A549 (cell line): ENCODE data around the gene C1GALT1.

Experiments
- CTCF ChIP-seq: fragments of >200 bp; sonication (Bioruptor Twin); formaldehyde crosslinking; IDR thresholded peaks from 3 replicates; pipeline ENCODE4 v1.5.1; 2016
- HMGXB4 ChIP-seq: fragments of 250-450 bp; sonication (Bioruptor Pico); IDR thresholded peaks from 2 replicates; pipeline ENCODE4 v1.5.0; 2021; ENCODE audit warnings: mild to moderate bottlenecking, moderate library complexity, borderline replicate concordance
- MYC ChIP-seq: IDR thresholded peaks from 2 replicates; pipeline ENCODE4 v1.6.1; 2012; ENCODE audit warnings: mild to moderate bottlenecking, inconsistent platforms, low read length, improper control_type of control experiment, borderline replicate concordance
- POLR2A ChIP-seq: IDR thresholded peaks from 2 replicates; pipeline ENCODE4 v1.6.1; 2012; ENCODE audit warnings: mild to moderate bottlenecking, low read length
- RFX5 ChIP-seq: fragments of 450-650 bp; IDR thresholded peaks from 2 replicates; pipeline ENCODE4 v1.7.1; 2014; ENCODE audit warnings: antibody characterized with exemption, mild to moderate bottlenecking, moderate library complexity
- TP53 ChIP-seq: fragments of 250-450 bp; sonication (Bioruptor Pico); IDR thresholded peaks from 2 replicates; pipeline ENCODE4 v1.5.0; 2021; ENCODE audit warnings: mild to moderate bottlenecking, moderate library complexity
- ZSCAN20 ChIP-seq: fragments of 250-450 bp; sonication (Bioruptor Pico); IDR thresholded peaks from 2 replicates; pipeline ENCODE4 v1.8.0; 2022; ENCODE audit warnings: mild to moderate bottlenecking, moderate library complexity

GRCh38 chr7:7134046-7134445 lies 48.3 kb upstream of the C1GALT1 start:
- no peak for TF ChIP-seq CTCF
- TF ChIP-seq MYC, result no peak
- TF ChIP-seq POLR2A, result no peak
- TF ChIP-seq ZSCAN20 (CRISPR knock-in tag), result no peak
- TF ChIP-seq HMGXB4, result no peak
- no peak for TF ChIP-seq TP53 (CRISPR knock-in tag)
- no peak for TF ChIP-seq RFX5
